Stimulated activated CD8-positive, alpha-beta memory T cell treated with anti-CD3 and anti-CD28 coated beads, Interleukin-4, amount 100 ng/mL, for 24 hours (primary cell): ENCODE data around the gene WHRN.
A peak's percentile ranks its signal among the peaks of the same experiment; 100 is the strongest.

Experiments used
- DNase-seq: peaks from one replicate; pipeline ENCODE4 v3.0.0-alpha.2; 2020; ENCODE audit warnings: low read depth

The WHRN gene

GRCh38 chr9:114513055-114513958 is 8.0 kb upstream of the WHRN start:
- no peak for DNase-seq

GRCh38 chr9:114511978-114512874 is 7.0 kb upstream of the WHRN start:
- DNase-seq: no peak

GRCh38 chr9:114507726-114508125 is 2.5 kb upstream of the WHRN start:
- no peak for DNase-seq

GRCh38 chr9:114506082-114506390 is 763 bp upstream of the WHRN start:
- no peak for DNase-seq

GRCh38 chr9:114504341-114505186 is 709 bp downstream of the WHRN start:
- peak; percentile 14 for DNase-seq

- no peak for DNase-seq
Observed at GRCh38 chr9:114503522-114504340, 1.5 kb downstream of the WHRN start.

GRCh38 chr9:114503009-114503408 is 2.3 kb downstream of the WHRN start:
- DNase-seq: no peak

GRCh38 chr9:114501796-114502682 is 3.2 kb downstream of the WHRN start:
- no peak for DNase-seq

- DNase-seq: no peak
Observed at GRCh38 chr9:114500697-114501292, 4.5 kb downstream of the WHRN start.

GRCh38 chr9:114499941-114500696 is 5.2 kb downstream of the WHRN start:
- no peak for DNase-seq

GRCh38 chr9:114499528-114499927 is 5.7 kb downstream of the WHRN start:
- DNase-seq: no peak

- DNase-seq: no peak
Observed at GRCh38 chr9:114497727-114498382, 7.4 kb downstream of the WHRN start.

- DNase-seq: no peak
Observed at GRCh38 chr9:114497236-114497635, 8.0 kb downstream of the WHRN start.

GRCh38 chr9:114496011-114496410 is 9.3 kb downstream of the WHRN start:
- DNase-seq: no peak

- DNase-seq: no peak
Observed at GRCh38 chr9:114494776-114495569, 10.3 kb downstream of the WHRN start.

GRCh38 chr9:114493521-114494184 is 11.6 kb downstream of the WHRN start:
- no peak for DNase-seq

GRCh38 chr9:114492991-114493390 is 12.3 kb downstream of the WHRN start:
- DNase-seq: no peak
